GM12878 (cell line): Measurements from ENCODE around the gene ABHD2. TPM values are rescaled to one million over a fixed set of nuclear protein-coding genes. Genes with fewer than 3 reads are reported as not detected.

Experiments used
- EED ChIP-seq: sonication (generic); IDR thresholded peaks from 2 replicates; pipeline ENCODE4 v1.6.1; 2016; ENCODE audit warnings: antibody characterized with exemption, low read depth
- EGR1 ChIP-seq, 2 experiments: IDR thresholded peaks; 1 replicate in 1 of 2; 2 replicates in 1 of 2; pipeline ENCODE4 v1.6.1; 2011 to 2012; ENCODE audit warnings: low read depth in 2 of 2, low read length in 2 of 2, borderline replicate concordance in 1 of 2, mild to moderate bottlenecking in 1 of 2, moderate library complexity in 1 of 2
- IKZF1 ChIP-seq: fragments of 450-650 bp; conservative IDR thresholded peaks from 2 replicates; pipeline ENCODE4 v1.6.1; 2017; ENCODE audit warnings: antibody characterized with exemption, mild to moderate bottlenecking
- MTA3 ChIP-seq: IDR thresholded peaks from 2 replicates; pipeline ENCODE4 v1.6.1; 2012; ENCODE audit warnings: low read length, inconsistent platforms, borderline replicate concordance
- MXI1 ChIP-seq: fragments of 150-350 bp; IDR thresholded peaks from 2 replicates; pipeline ENCODE4 v1.6.1; 2011; ENCODE audit warnings: low read depth, mild to moderate bottlenecking, inconsistent platforms, low read length, improper control_type of control experiment
- PML ChIP-seq: IDR thresholded peaks from 2 replicates; pipeline ENCODE4 v1.6.1; 2012; ENCODE audit warnings: low read length, inconsistent platforms
- POU2F2 ChIP-seq: IDR thresholded peaks from 3 replicates; pipeline ENCODE4 v1.6.1; 2011; ENCODE audit warnings: low read depth, mild to moderate bottlenecking, low read length, borderline replicate concordance
- SMARCA5 ChIP-seq: fragments of 450-650 bp; IDR thresholded peaks from 2 replicates; pipeline ENCODE4 v1.6.1; 2017; ENCODE audit warnings: mild to moderate bottlenecking
- SP1 ChIP-seq: IDR thresholded peaks from one replicate; pipeline ENCODE4 v1.6.1; 2011; ENCODE audit warnings: low read depth, low read length
- SREBF2 ChIP-seq: IDR thresholded peaks from 2 replicates; pipeline ENCODE4 v1.6.1; 2012; ENCODE audit warnings: mild to moderate bottlenecking, low read length
- ZBED1 ChIP-seq: IDR thresholded peaks from 2 replicates; pipeline ENCODE4 v1.6.1; 2016; ENCODE audit warnings: borderline replicate concordance
- polyA plus RNA-seq, 11 experiments: library from polyadenylated mRNA; depleted of rRNA in 4 of 11; unstranded in 6 of 11; stranded (reverse) in 5 of 11; fragments of >200 nt; fragmentation: Nextera tagmentation in 4 of 11; fragmentation: Illumina TruSeq in 1 of 11; extraction: Ambion mirVana in 4 of 11; extraction: Trizol in 1 of 11; gene quantifications; 1 replicate in 1 of 11; 2 replicates in 10 of 11; pipeline versions ENCODE4 v1.2.1 to v1.2.3, GENCODE V29; 2011 to 2016; ENCODE audit warnings: inconsistent platforms in 2 of 11, missing spikeins in 2 of 11, low read depth in 1 of 11
- total RNA-seq, 4 experiments: library from RNA; depleted of rRNA in 3 of 4; stranded (reverse); fragments of >200 nt in 3 of 4; fragmentation: Illumina TruSeq in 1 of 4; extraction: Trizol in 1 of 4; gene quantifications; 2 replicates each; pipeline versions ENCODE4 v1.2.1 to v1.2.3, GENCODE V29; 2013 to 2021
- TF ChIP-seq, protein P1 (sequence below): fragments of 450-650 bp; IDR thresholded peaks from 2 replicates; pipeline ENCODE4 v1.6.1; 2016; ENCODE audit warnings: mild to moderate bottlenecking, moderate library complexity, borderline replicate concordance
- TF ChIP-seq, protein P2 (sequence below): fragments of 450-650 bp; IDR thresholded peaks from 2 replicates; pipeline ENCODE4 v1.6.1; 2016; ENCODE audit warnings: mild to moderate bottlenecking
- TF ChIP-seq, protein P3 (sequence below): IDR thresholded peaks from 2 replicates; pipeline ENCODE4 v1.6.1; 2011; ENCODE audit warnings: borderline replicate concordance, low read depth, mild to moderate bottlenecking, moderate library complexity, mixed read lengths, low read length; ENCODE audit not compliant: insufficient read depth; ENCODE audit errors: extremely low read length

The ABHD2 gene
- total and polyA plus RNA-seq, 10 of the 15 experiments (the other 5 are each of a cell fraction or from before 2014, with no cell fraction given), result 1.2 to 33.6 (median 20.4) TPM

DNA sequence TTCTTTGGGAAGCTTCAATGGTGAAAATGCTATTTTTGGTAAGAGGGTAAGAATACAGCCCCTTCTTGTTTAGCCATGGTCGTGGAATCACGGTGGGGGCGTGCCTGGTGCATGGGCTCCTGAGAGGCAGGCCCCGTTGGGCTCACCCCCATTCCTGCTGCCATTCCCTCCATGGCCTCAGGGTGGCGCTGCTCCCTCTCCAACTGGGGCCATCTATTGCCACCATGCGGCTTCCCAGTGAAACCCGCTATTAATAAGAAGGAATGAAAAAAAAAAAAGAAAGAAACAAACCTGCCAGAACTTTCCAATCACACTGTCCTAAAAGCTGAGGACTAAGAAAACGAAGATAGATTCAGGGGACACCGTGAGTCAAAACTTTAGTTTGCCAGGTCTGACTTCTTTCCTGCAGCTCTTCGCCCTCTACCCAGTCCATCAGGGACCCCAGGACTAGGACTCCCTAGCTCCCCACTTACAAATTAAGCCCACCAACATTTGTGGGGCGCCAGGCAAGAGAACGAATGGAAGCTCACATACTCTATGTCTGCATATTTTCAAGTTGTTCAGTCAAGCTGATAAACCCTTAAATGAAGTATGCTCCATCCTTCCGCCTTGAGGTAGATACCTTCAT, 30.6 kb upstream of the ABHD2 start (continued):
- TF ChIP-seq IKZF1 (peak; percentile 30; the same call in 1 of the 2 replicates), MTA3 (no peak), POU2F2 (no peak), EED (no peak), SP1 (peak; percentile 20), PML (no peak), MXI1 (no peak), SMARCA5 (0 out of 2 replicates have a peak, but pooled peaks have one; percentile 66), SREBF2 (no peak), EGR1 (IDR thresholded peaks at IDR 0.05; ENCODE audit: borderline replicate concordance in 1 of 2, low read depth in 2 of 2, low read length in 2 of 2) (no peak), ZBED1 (no peak)
- TF ChIP-seq, protein P1, sequence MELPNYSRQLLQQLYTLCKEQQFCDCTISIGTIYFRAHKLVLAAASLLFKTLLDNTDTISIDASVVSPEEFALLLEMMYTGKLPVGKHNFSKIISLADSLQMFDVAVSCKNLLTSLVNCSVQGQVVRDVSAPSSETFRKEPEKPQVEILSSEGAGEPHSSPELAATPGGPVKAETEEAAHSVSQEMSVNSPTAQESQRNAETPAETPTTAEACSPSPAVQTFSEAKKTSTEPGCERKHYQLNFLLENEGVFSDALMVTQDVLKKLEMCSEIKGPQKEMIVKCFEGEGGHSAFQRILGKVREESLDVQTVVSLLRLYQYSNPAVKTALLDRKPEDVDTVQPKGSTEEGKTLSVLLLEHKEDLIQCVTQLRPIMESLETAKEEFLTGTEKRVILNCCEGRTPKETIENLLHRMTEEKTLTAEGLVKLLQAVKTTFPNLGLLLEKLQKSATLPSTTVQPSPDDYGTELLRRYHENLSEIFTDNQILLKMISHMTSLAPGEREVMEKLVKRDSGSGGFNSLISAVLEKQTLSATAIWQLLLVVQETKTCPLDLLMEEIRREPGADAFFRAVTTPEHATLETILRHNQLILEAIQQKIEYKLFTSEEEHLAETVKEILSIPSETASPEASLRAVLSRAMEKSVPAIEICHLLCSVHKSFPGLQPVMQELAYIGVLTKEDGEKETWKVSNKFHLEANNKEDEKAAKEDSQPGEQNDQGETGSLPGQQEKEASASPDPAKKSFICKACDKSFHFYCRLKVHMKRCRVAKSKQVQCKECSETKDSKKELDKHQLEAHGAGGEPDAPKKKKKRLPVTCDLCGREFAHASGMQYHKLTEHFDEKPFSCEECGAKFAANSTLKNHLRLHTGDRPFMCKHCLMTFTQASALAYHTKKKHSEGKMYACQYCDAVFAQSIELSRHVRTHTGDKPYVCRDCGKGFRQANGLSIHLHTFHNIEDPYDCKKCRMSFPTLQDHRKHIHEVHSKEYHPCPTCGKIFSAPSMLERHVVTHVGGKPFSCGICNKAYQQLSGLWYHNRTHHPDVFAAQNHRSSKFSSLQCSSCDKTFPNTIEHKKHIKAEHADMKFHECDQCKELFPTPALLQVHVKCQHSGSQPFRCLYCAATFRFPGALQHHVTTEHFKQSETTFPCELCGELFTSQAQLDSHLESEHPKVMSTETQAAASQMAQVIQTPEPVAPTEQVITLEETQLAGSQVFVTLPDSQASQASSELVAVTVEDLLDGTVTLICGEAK, result no peak
- TF ChIP-seq, protein P2, sequence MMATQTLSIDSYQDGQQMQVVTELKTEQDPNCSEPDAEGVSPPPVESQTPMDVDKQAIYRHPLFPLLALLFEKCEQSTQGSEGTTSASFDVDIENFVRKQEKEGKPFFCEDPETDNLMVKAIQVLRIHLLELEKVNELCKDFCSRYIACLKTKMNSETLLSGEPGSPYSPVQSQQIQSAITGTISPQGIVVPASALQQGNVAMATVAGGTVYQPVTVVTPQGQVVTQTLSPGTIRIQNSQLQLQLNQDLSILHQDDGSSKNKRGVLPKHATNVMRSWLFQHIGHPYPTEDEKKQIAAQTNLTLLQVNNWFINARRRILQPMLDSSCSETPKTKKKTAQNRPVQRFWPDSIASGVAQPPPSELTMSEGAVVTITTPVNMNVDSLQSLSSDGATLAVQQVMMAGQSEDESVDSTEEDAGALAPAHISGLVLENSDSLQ, result no peak
- TF ChIP-seq, protein P3, sequence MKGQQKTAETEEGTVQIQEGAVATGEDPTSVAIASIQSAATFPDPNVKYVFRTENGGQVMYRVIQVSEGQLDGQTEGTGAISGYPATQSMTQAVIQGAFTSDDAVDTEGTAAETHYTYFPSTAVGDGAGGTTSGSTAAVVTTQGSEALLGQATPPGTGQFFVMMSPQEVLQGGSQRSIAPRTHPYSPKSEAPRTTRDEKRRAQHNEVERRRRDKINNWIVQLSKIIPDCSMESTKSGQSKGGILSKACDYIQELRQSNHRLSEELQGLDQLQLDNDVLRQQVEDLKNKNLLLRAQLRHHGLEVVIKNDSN, result no peak
- TF ChIP-seq, all 136 proteins: peak for 12
